Mammary epithelial cell (primary cell): ENCODE results near the gene LRRC8B.

Experiments used
- CTCF ChIP-seq, 2 donors: IDR thresholded peaks in 1 of 2; conservative IDR thresholded peaks in 1 of 2; 2 replicates each; pipeline ENCODE4 v1.5.1; 2011 to 2012; ENCODE audit warnings: inconsistent platforms in 2 of 2, low read length in 2 of 2, mild to moderate bottlenecking in 2 of 2, control low read depth in 1 of 2, low read depth in 1 of 2; ENCODE audit not compliant: insufficient read depth in 1 of 2; ENCODE audit errors: extremely low read depth in 1 of 2
- EZH2 ChIP-seq: IDR thresholded peaks from 2 replicates; pipeline ENCODE4 v1.6.1; 2012; ENCODE audit warnings: low read length, inconsistent platforms, borderline replicate concordance

- TF ChIP-seq CTCF (conservative IDR thresholded peaks at IDR 0.05 in 1 of 2, IDR thresholded peaks at IDR 0.05 in 1 of 2; ENCODE audit: extremely low read depth in 1 of 2, insufficient read depth in 1 of 2, low read depth in 1 of 2, low read length in 2 of 2), result no peak
- TF ChIP-seq EZH2, result no peak
These were observed 107.4 kb downstream of the LRRC8B start for GRCh38 chr1:89631816-89632656.
